Activated CD4-positive, CD25-positive, alpha-beta regulatory T cell (primary cell): ENCODE results near the gene SDK2.
"Not testable (repeated sequence)": the region's sequence is repeated elsewhere in the genome, so short reads cannot be mapped to it uniquely, and the experiment has no call there.

Source experiments
- DNase-seq, 4 experiments: peaks; one replicate each; lab custom pipeline; 2025; lab: John Stamatoyannopoulos, UW

Gene SDK2

DNA sequence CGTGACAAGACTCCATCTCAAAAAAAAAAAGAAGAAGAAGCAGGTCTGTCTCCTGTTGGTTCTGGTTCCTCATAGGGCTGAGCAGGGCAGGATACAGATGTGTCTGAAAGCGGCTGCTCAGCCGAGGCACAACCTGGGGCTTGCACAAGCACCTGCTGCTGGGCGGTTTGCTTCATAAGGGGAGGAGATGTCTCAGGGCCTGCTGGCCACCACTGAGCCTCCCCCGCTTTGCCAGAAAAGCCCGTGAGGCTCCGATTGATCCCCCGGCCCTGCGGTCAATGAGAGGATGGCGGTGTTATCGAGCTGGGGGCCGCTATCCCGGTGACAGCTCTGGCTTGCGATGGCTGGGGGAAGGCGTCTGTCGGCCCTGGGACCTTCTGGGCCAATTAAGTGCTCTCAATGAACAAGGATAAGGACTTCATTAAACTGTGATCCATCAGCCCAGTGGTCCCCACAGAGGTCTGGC, 162.0 kb downstream of the SDK2 start:
- no peak for DNase-seq

DNA sequence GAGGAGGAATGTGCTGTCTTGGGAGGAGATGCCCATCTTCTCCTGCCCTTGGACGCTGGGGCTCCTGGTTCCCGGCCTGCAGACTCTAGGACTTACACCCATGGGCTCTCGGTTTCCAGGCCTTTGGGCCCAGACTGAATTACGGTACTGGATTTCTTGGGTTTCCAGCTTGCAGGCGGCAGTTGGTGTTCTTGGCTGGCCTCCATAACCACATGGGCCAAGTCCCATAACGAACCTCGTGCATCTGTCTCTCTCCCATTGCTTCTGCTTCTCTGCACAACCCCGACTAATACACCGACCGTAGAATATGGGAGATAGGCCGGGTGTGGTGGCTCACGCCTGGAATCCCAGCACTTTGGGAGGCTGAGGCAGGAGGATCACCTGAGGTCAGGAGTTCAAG, 162.6 kb downstream of the SDK2 start:
- no peak for DNase-seq

DNA sequence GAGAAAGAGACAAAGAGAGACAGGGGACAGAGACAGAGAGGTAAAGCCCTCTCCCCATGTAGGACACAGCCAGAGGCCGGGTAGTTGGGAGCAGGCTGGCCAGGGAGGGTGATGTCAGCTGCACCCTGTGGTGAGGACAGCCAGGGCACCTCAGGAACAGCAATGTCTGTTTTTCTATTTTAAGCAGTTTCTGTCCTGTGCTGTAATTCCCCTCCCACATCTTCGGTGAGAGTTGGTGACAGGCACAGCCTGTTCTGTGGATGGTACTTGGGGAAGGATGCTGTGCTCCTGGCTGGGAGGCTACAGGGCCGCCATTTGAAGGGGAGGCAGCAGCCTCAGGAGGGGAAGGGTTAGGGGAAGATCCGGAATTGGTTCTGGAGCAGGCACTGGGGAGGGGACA, 163.5 kb downstream of the SDK2 start:
- no peak for DNase-seq

DNA sequence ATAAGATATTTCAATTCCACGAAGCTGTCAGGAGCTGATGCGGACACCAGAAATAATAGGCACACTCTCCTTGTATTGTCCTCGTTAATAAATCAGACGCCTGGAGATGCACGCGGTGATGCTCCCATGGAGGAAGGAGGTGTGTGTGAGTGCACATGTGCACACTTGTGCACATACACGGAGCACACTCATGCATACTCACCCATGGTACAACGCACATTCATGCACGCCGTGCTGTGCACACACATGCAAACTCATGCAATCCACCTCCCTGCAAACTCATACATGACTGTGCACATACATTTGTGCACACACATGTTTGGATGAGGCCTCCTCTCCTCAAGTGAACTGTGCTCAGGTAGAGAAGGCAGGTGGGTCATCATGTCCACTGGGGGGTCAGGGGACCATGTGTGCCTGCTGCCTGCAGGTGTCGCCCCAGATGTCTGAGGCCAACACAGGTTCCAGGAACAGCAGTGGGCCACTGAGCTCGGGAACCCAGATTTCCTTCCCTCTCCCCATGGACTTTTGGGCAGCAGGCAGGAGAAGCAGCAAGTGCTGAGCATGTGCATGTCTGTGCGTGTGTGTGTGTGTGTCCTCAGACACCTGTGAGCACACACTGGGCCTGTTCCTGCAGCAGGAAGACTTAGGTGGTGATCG, 165.3 kb downstream of the SDK2 start:
- DNase-seq, result no peak

DNA sequence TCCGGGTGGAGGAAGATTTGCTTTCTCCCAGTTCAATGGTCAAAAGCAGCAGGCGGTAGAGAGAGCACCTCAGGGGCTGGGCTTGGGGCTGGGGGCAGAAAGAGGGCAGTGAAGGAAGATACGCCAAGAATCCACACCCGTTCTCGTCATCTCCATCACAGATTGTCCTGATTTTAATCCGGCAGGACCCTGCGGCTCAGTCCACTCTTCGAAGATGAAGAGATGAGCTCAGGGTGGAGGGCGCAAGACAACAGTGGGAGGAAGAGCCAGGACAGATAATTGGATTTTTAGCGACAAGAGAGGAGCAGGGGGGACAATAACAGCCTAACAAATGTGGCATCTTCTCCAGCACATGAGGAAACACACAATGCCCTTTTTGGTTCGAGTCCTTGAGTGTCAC, 165.9 kb downstream of the SDK2 start:
- DNase-seq, result no peak

DNA sequence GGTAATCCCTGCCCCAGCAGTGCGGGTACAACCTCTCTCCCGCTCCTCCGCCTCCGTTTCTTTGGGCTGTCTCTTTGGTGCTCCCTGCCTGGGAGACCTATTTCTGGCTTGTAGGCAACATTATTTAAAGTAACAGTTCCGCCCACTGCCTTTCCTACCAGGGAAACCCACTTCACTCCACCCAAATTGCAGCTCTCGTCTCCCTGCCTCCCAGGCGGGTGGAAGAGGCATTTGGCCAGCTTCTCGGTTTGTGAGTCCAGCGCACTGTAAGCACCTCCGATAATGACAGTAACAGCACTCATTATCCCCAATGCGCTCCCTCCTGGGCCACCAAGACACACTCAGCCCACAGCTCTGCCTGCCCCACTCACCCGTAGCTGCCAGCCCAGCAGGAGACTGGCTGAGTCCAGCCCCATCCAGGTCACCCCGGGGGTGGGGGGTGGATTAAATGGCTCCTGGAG, 167.3 kb downstream of the SDK2 start:
- DNase-seq, result no peak

DNA sequence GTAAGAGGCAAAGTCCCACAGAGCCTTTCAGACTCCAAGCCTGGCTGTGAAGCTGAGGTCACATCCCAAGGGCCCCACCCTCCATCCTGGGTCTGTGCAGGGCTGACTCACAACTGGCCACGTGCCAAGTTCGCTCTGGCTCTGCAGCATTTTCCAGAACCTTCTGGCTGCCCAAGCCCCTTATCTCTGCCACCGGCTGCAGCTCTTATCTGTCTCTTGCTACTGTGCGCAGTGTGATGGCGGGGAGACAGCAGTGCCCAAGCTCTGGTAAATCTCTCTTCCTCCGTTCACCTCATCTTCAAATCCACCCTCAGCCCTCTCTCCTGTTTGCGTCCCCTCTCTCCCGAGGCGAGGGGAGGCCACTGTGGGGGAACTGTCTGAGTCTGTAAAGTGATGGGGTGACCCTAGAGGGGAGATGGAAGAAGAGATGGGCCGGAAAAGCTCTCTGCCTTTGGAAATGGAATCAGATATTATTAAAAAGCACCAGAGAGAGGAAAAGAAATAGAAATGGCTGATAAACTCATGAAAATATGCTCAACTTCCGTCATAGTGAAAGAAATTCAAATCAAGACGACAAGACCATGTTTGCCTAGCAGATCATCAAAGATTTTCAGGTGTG, 169.8 kb downstream of the SDK2 start:
- DNase-seq, result no peak

DNA sequence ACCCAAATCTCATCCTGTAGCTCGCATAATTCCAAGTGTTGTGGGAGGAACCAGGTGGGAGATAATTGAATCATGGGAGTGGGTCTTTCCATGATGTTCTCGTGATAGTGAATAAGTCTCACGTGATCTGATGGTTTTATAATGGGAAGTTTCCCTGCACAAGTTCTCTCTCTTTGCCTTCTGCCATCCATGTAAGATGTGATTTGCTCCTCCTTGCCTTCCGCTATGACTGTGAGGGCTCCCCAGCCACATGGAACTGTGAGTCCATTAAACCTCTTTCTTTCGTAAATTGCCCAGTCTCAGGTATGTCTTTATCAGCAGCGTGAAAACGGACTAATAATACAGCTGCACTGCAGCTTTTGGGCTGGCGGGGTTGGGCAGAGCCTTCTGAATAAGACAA, 171.5 kb downstream of the SDK2 start:
- DNase-seq, result not testable (repeated sequence)

DNA sequence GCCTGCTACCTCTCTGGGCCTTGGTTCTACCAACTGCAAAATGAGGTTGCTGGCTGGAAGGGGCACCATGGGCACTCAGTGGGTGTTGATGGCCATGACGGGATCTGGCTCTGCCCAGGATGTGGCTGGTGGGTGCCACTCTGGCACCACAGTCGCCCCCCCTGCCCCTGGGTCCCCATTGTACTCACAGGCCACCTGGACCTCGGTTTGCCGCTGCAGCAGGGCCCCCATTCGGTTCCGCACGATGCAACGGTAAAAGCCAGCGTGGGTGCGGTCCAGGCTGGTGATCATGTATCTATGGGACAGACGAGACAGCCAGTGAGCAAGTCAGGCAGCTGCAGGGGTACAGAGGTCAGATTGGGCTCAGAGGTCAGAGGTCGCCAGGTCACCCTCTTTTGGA, 172.3 kb downstream of the SDK2 start:
- DNase-seq, result no peak

DNA sequence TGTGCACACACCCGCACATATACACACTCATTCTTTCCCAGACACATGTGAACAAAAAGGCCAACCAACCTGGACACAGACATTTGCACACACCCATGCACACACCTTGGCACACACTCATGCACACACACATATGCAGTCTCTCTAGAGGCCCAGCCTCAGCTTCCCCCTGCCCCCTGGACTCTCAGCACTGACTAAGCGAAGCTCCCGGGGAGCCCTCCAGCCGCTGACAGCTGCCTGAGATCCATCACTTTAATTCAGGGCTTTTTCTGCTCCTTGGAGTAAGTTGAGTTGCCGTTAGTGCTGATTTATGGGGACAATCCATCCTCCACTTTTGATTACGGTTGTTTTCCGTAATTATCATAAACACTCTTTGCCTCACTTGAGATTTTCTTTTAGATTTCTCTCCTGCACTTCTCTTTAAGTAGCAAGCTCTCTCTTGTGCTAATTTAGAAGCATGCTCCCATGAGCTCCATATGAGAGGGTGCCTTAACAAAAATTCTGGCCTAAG, 173.9 kb downstream of the SDK2 start:
- no peak for DNase-seq

DNA sequence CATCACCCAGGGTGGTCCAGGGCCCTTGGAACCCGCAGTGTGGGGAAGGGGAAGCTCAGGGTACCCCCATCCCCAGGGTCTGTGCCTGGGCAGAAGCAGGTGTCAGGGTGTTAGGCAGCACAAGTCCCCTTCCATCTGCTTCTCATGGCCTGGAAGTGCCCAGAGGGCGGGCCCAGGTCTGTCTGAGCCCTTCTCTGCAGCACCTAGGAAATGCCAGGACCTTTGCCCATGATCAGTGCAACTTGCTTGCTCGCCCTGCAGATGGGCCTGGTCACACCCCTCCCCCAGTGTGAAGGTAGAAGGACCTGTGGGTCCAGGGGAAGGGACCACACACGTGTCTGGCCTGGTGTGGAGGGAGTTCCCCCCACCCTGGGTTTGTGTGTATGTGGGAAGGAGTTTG, 174.9 kb downstream of the SDK2 start:
- DNase-seq, result no peak

DNA sequence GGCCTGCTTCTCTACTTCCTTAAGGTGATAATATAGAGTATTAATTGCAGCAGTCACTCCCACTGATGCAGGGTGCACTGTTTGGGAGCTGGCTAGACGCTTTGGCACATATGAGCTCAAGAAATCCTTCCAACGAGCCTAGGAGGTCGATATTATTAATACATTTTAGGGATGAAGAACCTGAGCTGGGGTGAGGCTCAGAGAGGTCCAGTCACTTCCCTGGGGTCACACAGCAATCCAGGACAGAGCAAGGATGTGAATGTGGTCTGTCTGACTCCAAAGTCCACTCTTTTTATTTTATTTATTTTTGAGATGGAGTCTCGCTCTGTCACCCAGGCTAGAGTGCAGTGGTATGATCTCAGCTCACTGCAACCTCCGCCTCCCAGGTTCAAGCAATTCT, 176.0 kb downstream of the SDK2 start:
- no peak for DNase-seq

DNA sequence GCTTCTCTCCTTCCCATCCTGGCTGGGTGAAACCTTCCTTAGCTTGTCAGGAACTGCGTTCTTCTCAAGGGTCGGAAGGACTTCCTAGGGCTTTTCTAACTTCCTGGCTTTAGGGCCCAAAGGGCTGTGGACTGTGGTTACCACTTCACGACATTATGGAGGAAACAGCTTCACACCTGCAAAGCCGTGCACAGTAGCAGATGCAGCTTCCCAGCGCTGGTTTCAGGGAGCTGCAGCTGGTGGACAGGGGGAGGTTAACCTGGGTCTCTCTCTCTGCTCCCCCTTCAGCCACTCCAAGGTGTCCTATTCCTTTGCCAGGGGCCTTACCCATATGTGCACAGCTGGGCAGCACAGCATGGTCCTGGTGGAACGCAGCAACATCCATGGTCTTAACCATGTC, 176.6 kb downstream of the SDK2 start:
- no peak for DNase-seq

DNA sequence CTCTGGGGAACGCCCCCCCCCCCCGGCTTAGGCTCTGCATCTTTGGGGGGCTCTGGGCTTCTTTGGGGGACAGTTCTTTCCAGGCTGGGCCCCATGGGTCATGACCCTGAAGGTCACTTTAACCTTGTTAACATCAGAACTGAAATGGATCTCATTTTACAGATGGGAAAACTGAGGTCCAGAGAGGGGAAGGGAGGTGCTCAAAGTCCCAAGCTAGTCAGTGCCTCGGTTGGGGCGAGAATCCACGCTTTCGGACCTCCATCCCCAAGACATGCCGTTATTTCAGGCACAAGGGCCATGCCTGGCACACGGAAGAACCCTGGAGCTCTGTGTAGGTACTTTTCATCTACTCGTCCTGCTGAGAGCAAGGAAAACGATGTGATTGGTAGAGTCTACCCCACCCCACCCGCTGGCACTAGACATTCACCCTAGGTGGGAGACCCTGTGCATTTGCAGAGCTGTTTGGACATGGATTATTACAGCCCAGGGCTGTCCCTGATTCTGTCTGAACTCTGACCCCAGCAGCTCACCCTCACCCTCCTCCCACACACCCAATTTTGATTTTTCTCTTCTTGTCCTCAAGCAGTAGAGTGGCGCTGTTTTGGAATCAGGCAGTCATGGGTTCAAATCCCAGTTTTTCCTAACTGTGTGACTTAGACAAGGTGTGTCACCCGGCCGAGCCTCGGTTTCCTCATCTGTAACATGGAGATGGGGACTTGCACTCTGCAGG, 177.4 kb downstream of the SDK2 start:
- DNase-seq, result no peak

DNA sequence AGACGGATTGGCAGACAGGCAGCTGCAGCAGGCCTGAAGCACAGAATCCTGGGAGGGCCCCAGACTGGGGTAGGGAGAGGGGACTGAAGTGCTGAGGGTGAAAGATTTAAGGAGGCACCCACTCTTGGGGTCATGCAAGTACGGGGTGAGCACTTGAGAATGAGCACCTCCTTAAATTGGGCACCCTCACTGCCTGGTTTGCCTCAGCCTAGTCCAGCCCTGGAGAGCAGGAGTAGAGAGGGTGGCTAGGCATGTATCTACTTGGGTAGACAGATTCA, 178.4 kb downstream of the SDK2 start:
- no peak for DNase-seq

DNA sequence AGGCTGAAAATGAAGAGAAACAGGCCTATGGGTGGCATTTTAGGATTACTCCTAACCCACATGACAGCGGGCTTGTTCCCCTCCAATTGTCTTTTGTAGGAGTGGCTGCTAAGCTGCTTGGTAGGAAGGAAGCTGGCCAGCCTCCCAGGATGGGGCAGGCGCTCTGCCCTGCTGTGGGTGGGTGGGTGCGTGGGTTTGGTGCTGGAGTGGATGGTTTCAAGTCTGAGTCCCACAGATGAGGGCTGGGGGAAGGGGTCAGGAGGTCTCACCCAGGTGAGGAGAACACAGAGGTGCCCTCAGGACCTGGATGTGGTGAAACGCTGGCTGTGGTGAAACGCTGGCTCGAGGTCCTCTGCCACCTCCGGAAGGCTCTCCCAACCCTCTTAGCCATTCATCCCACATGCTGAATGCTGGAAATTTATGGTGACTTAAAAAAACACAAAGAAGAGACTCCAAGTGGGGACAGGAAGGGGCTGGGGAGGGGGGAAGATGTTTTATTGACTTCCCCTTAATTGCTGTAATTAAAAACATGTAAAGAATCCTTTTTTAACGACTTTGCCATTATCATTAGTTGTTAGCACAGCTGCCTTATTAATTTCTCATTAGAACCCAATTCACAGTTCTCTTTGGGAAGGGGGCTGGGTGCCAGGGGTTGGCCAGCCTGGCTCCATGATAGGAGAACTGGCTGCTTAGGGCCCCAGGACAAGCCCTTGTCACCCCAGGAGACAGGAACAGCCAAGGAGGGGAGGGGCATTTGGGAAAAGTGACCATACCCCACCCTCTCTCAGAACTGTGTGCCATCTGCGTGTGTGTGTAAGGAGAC, 178.9 kb downstream of the SDK2 start:
- no peak for DNase-seq

DNA sequence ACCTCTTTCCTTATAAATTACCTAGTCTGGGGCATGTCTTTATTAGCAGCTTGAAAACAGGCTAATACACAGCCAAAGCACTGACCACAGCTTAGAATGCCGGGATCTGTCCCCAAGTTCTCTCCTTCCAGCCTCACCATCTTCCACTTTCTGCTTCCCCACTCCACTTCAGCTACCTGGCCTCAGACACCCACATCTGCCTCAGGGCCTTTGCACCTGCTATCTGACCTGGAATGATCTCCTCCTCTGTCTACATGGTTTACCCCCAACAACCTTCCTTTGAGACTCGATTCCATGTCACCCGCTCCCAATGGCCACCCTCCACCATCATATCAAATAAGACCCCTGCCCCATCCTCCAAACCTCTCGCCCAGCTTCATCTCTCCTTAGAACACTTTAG, 179.8 kb downstream of the SDK2 start:
- DNase-seq, result no peak

DNA sequence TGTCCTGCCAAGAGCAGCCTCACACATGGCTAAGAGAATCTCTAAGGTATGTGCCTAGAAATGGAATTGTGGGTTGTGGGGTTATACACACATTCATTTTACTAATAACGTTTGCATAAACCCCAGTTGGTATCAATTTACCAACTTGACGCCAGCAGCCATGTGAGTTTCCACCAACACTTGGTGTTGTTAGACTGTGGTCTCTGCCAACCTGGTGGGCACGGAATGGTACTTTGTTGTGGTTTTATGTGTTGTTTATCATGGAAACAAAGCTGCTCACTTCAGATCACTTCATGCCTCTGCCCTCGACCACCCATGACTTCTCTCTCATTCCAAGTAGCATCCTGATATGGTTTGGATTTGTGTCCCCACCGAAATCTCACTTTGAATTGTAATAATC, 180.4 kb downstream of the SDK2 start:
- no peak for DNase-seq

DNA sequence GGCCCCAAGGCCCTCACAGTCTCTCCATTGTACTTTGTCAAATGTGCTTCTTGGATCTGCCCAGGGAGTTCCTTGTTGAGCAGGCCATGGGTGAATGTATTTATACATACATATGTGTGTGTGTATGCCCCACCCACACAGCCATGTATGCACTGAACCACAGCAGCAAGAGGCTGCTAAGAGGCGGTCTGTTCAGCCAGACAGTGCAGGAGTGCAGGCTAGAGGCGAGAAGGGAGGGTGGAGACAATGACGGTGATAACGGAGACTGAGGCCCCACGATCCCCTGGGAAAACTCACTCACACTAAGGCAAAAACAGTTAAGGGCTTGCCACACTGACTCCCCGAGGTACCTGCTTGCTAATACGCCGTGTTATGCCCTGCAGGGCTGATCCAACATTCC, 181.4 kb downstream of the SDK2 start:
- no peak for DNase-seq

DNA sequence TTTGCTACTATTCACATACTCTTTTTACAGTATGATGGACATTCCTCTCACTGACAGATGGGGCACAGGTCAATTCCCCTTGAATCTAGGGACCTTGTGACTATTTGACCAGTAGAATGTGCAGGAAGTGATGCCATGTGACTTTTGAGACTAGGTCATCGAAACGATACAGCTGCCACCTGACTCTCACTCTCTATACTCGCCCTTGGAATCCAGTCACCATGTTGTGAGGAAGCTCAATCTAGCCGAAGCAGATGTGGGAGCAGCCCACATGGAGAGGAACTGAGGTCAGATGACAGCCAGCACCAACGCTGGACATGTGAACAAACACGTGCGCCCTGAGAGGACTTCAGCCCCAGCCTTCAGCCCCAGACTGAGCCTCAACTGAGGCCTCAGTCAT, 184.3 kb downstream of the SDK2 start:
- no peak for DNase-seq

DNA sequence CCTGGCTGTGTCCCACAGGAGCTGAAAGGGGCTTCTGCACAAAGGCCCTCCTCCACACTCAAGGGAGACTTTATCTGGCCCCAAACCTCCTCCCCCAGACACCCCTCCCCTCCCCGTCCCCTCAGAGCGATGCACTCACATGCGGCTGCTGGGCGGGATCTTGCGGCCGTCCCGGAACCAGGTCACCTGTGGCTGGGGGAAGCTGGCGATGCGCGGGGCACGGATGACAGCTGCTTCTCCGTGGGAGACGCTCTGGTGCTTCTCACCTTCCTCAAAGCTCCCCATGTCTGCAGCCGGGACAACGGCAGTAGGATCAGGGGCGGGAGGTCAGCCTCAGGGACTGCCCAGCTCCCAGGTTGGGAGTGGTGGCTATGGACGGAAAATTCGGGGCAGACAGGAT, 188.5 kb downstream of the SDK2 start:
- DNase-seq, result no peak

DNA sequence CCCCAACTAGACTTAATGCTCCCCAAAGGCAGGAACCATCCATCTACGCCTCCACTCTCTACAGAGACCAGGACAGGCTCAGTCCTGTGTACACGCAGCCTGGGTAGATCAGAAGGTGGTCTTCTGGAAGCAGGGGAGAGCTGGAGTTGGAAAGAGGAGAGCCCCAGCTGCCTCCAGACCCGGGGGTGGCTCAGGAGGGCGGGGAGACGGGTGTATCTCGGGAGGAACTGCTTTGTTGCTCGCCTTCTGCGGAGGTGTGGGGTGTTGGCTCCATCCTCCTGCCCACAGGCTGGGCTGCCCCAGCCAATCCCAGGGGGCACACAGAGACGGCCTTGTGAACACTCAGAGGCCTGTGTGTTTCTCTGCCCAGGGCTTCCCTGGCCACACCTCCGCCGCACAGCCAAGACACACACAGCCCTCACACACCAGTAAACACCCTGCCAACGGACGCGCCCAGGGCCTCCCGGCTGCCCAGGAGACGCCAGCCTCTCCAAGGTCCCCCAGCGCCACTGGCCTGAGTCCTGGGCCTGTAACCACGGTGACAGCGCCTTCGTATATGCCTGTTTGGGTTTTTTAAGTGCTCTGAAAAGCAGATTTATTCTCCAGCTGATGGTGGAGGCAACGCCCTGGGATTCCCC, 189.1 kb downstream of the SDK2 start:
- no peak for DNase-seq
